OCI-LY1 (cell line): ENCODE measurements around the gene CCT8.

Source experiments
- H2AFZ ChIP-seq: fragments of 200-600 bp; sonication (generic), shearing (Covaris generic); 2 replicates; pipeline ENCODE4 v1.6.0; 2014; ENCODE audit warnings: antibody characterized with exemption, mild to moderate bottlenecking, low read length
- H3F3A ChIP-seq: fragments of 200-600 bp; sonication (generic), shearing (Covaris generic); 2 replicates; pipeline ENCODE4 v1.6.0; 2014; ENCODE audit warnings: mild to moderate bottlenecking, antibody characterized with exemption, low read length, moderate library complexity; ENCODE audit not compliant: insufficient read depth
- H3K27ac ChIP-seq: fragments of 200-600 bp; sonication (generic); 2 replicates; pipeline ENCODE4 v1.5.1; 2014; ENCODE audit warnings: low read length, mixed run types, mild to moderate bottlenecking, low read depth; ENCODE audit not compliant: poor library complexity, severe bottlenecking
- H3K27me3 ChIP-seq: fragments of 200-600 bp; sonication (generic); 2 replicates; pipeline ENCODE4 v1.6.0; 2014; ENCODE audit warnings: antibody characterized with exemption, mild to moderate bottlenecking, low read length, moderate library complexity; ENCODE audit not compliant: insufficient read depth
- H3K36me3 ChIP-seq: fragments of 200-600 bp; sonication (generic); 2 replicates; pipeline ENCODE4 v1.6.1; 2014; ENCODE audit warnings: mild to moderate bottlenecking, antibody characterized with exemption, low read length, moderate library complexity, mixed read lengths; ENCODE audit not compliant: insufficient read depth
- H3K4me1 ChIP-seq: fragments of 200-600 bp; sonication (generic); 2 replicates; pipeline ENCODE4 v1.5.1; 2014; ENCODE audit warnings: mild to moderate bottlenecking, low read length, moderate library complexity; ENCODE audit not compliant: insufficient read depth, severe bottlenecking
- H3K4me2 ChIP-seq: fragments of 200-600 bp; sonication (generic), shearing (Covaris generic); 2 replicates; pipeline ENCODE4 v1.6.1; 2014; ENCODE audit warnings: low read length
- H3K4me3 ChIP-seq: fragments of 200-600 bp; sonication (generic); 2 replicates; pipeline ENCODE4 v1.5.1; 2014; ENCODE audit warnings: low read length, low read depth, mild to moderate bottlenecking, mixed read lengths; ENCODE audit not compliant: poor library complexity, severe bottlenecking
- H3K79me2 ChIP-seq: fragments of 200-600 bp; shearing (Covaris generic); 2 replicates; pipeline ENCODE4 v1.6.1; 2016; ENCODE audit warnings: mixed run types, low read length, mixed read lengths; ENCODE audit not compliant: insufficient read depth
- H3K9ac ChIP-seq: fragments of 200-600 bp; sonication (generic), shearing (Covaris generic); 2 replicates; pipeline ENCODE4 v1.6.1; 2014; ENCODE audit warnings: mild to moderate bottlenecking, low read length, mixed read lengths
- H3K9me2 ChIP-seq: fragments of 200-600 bp; sonication (generic), shearing (Covaris generic); 2 replicates; pipeline ENCODE4 v1.6.1; 2014; ENCODE audit warnings: low read depth, mild to moderate bottlenecking, low read length, mixed read lengths
- H3K9me3 ChIP-seq: fragments of 200-600 bp; shearing (Covaris generic); 2 replicates; pipeline ENCODE4 v1.6.1; 2014; ENCODE audit warnings: low read length, mixed read lengths
- H4K20me1 ChIP-seq: fragments of 200-600 bp; sonication (generic), shearing (Covaris generic); 2 replicates; pipeline ENCODE4 v1.6.0; 2016; ENCODE audit warnings: mild to moderate bottlenecking, low read length; ENCODE audit not compliant: insufficient read depth
- CTCF ChIP-seq: fragments of 200-600 bp; sonication (generic), shearing (Covaris generic); IDR thresholded peaks from 2 replicates; pipeline ENCODE4 v1.5.1; 2017; ENCODE audit warnings: mild to moderate bottlenecking, antibody characterized with exemption, low read length, moderate library complexity, mixed read lengths
- EZH2 ChIP-seq: fragments of 200-600 bp; sonication (generic), shearing (Covaris generic); IDR thresholded peaks from 2 replicates; pipeline ENCODE4 v1.8.0; 2017; ENCODE audit warnings: borderline replicate concordance, mixed run types, mild to moderate bottlenecking, antibody characterized with exemption, low read length, moderate library complexity, mixed read lengths

Gene CCT8

GRCh38 chr21:29033871-29034270 is 39.6 kb downstream of the CCT8 start:
- no peaks in the 10 kb centered on the region for H3K27me3 ChIP-seq
- no peak overlapping the region for H3K4me3 ChIP-seq
- no peaks in the 10 kb centered on the region for H3K9me2 ChIP-seq
- no peak overlapping the region for H3K27ac ChIP-seq
- no peaks in the 10 kb centered on the region for H3K4me1 ChIP-seq
- H4K20me1 ChIP-seq = no peaks in the 10 kb centered on the region
- H3K9ac ChIP-seq = no peak overlapping the region
- H3K36me3 ChIP-seq = peaks cover 89% of the 10 kb centered on the region
- no peaks in the 10 kb centered on the region for H3F3A ChIP-seq
- H3K4me2 ChIP-seq = no peak overlapping the region
- H2AFZ ChIP-seq = no peak overlapping the region
- H3K79me2 ChIP-seq = no peaks in the 10 kb centered on the region
- H3K9me3 ChIP-seq = no peaks in the 10 kb centered on the region
- TF ChIP-seq CTCF = no peak
- TF ChIP-seq EZH2 = no peak

GRCh38 chr21:29033301-29033700 is 40.1 kb downstream of the CCT8 start:
- Histone ChIP-seq H3K9me3 (no peaks in the 10 kb centered on the region), H3K4me3 (no peak overlapping the region), H3K4me2 (no peak overlapping the region), H3K27ac (no peak overlapping the region), H3K27me3 (no peaks in the 10 kb centered on the region), H3K36me3 (peaks cover 89% of the 10 kb centered on the region), H3F3A (no peaks in the 10 kb centered on the region), H3K79me2 (no peaks in the 10 kb centered on the region), H4K20me1 (no peaks in the 10 kb centered on the region), H3K9me2 (no peaks in the 10 kb centered on the region), H2AFZ (no peak overlapping the region), H3K4me1 (no peaks in the 10 kb centered on the region), H3K9ac (no peak overlapping the region)
- TF ChIP-seq CTCF (no peak), EZH2 (no peak)

- Histone ChIP-seq H3K4me1 (peaks cover 9% of the 10 kb centered on the region), H3K4me2 (no peak overlapping the region), H3K27ac (no peak overlapping the region), H3K9me3 (no peaks in the 10 kb centered on the region), H2AFZ (no peak overlapping the region), H3K27me3 (no peaks in the 10 kb centered on the region), H4K20me1 (no peaks in the 10 kb centered on the region), H3K79me2 (peaks cover 20% of the 10 kb centered on the region), H3K9ac (no peak overlapping the region), H3K4me3 (no peak overlapping the region), H3F3A (no peaks in the 10 kb centered on the region), H3K9me2 (no peaks in the 10 kb centered on the region), H3K36me3 (peaks cover 65% of the 10 kb centered on the region)
- no peak for TF ChIP-seq CTCF
- TF ChIP-seq EZH2 = no peak
Measured at GRCh38 chr21:29030909-29031308, 42.5 kb downstream of the CCT8 start.
